HTR-8/SVneo (cell line): ENCODE measurements around the gene CENPP.
"Not testable (repeated sequence)": the region's sequence is repeated elsewhere in the genome, so short reads cannot be mapped to it uniquely, and the experiment has no call there.

Experiments used
- DNase-seq: peaks from one replicate; pipeline ENCODE4 v3.0.0; 2011; ENCODE audit warnings: low spot score, mixed read lengths; ENCODE audit not compliant: insufficient read length
- FAIRE-seq: peaks from 2 replicates; lab custom pipeline; 2011; peaks lifted over from hg19 to GRCh38; lab: Jason Lieb, UNC

Gene CENPP

DNA sequence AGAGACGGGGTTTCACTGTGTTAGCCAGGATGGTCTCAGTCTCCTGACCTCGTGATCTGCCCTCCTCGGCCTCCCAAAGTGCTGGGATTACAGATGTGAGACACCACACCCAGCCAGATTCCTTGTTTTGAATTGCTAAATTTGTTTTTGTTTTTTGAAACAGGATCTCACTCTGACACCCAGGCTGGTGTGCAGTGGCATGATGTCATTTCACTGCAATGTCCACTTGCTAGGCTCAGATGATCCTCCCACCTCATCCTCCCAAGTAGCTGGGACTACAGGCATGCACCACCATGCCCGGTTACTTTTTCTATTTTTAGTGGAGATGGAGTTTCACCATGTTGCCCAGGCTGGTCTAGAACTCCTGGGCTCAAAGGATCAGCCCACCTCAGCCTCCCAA is 85.4 kb downstream of the CENPP start:
- not testable (repeated sequence) for FAIRE-seq, DNase-seq

DNA sequence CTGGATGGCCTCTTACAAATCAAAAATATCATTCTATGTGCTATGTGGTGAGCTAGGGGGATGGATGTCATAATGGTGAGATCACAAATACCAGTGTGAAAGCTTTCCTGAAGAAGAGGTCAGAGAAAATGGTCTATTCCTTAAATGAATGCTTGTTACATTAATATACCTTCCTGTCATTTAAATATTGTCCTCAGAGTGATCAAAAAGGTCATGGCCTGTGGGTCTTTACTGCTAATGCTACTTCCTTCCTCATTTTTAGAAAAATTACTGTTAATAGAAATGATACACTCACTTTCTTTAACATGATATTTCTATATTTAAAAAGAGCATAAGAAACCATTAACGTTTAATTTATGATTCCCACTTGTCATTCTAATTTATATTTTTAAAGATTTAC is 88.8 kb downstream of the CENPP start:
- DNase-seq (no peak), FAIRE-seq (no peak)

DNA sequence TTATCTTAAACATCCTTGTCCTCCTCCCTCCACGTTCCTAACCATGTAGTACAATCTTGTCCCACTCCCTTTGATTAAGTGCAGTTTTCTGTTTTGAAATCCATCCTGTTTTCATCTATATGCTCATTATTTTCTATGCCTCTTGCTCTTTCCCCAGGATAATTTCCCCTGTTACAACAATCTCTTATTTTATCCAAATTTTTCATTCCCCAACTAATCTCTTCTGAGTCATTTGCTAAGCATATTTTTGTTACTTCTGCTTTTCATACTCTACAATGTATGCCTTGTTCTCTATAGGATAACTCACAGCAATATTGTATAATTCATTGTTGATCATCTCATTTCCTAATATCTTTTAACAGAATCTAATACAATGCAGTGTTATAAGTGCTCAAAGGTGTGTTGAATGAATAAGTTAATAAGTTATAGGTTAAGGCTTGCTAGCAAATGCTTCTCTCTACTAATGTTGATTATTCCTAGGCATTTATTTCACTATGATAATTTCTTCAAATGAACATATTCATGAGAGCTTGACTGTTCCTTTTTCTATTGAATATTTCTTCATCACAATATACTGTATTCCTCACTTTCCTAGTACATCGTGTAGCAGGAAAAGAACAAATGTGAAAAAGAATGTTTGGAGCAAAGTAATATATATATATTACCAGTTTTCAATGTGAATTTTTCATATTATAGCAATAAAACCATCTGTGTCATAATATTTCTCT is 97.0 kb downstream of the CENPP start:
- DNase-seq (no peak), FAIRE-seq (no peak)

DNA sequence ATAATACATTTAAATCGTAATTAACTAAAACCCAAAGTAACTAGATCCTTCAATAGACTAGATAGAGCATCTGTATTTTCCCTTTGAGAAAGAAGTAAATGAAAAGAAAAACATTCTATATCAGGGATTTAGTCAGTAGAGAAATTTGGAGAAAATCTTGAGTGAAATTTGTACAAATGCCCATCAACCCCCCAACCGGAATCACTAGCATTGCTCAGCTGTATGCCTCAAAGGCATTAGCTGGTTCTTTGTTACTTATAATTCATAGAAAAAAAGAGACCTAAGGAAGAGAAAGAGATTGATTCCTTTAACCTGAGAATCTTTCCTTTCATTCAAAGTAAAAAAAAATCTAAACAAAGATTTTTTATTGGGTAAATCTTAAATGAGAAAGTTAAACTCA is 97.9 kb downstream of the CENPP start:
- FAIRE-seq, result no peak

DNA sequence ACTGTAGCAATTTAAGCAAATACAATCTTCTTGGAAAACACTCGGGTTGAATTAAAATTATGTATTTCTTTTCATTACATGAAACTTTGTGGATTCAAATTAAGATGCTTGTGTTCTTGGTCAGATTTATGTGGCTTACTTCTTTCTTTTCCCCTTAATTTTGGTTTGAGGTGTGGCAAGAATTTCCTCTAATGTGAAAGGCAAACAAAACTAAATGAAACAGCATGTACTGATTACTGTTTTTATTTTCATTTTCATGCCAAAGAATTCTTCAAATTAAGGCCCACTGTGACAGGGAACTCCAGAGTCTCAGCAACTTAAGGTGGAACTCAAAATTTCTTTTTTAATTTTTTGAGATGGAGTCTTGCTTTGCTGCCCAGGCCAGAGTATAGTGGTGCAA is 98.6 kb downstream of the CENPP start, which contains the start of gene OMD:
Gene OMD, minus strand, starts transcription at position 132 of the 400 bp plus-strand sequence. CDS start 6,913 bp downstream, outside the sequence.
- FAIRE-seq (no peak), DNase-seq (no peak)

More for the DNA sequence above, 97.9 kb downstream of the CENPP start:
- DNase-seq, result no peak

DNA sequence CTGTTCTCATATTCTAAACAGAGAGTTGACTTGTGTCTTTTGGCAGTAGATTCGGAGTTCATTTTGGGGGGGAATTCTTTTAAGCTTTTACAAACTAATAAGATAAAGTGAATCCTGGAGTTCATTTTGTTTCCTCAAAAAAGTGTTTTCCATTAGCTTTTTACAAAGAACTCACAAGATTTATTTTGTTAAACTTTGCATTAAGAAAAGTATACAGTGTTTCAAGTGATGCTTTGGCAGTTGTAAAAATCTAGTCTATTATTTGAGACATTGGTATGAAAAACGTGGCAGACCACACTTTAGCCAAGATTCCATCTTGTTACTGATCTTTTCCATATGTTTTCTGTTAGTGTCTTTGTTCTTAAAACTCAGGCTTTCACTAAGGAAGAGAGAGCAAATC is 99.7 kb downstream of the CENPP start:
- no peak for DNase-seq
- FAIRE-seq, result no peak

DNA sequence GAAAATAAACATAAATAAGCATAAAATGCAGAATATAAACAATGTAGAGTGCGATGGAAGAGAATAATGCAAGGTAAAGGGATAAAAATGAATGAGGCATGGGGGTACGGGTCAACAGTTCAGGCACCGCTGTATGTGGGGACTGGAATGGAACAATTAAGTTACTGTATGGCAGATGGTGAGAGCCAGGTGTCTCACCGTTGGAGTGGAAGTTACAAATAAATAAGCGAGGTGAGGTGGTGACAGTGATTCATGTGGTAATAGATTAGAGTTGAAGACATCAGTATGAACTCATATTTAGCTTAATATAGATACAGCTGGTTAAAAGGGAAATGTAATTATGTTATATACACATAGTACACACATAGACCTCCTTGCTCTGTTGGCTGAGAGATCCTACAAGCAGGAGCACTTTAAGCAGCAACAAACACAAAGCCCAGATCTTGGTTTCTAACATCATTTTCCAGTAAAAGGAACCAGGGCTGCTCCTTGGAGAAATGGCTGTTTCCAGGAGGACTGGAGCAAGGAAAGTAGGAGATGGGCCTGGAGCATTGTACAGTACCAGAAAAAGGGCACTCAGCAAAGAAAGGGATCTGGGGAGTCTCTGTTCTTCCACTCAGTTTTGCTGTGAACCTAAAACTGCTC is 100.9 kb downstream of the CENPP start:
- FAIRE-seq (no peak), DNase-seq (no peak)

DNA sequence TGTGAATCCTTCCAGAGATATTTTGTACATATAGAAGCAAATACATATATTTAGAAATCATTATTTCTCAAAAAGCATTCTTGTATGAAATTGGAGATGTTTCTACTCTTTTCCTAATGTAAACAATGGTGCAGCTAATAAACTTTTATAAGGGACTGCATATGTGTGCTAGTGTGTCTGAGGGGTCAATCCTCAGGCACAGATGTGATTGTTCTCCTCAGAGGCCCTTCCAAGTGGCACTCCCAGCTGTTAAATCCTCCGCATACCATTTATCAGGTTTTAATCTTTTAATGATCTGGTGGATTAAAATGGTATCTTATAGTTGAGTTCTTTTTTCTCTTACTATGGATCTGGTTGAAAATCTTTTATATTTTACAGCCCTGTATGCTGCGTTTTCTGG is 104.1 kb downstream of the CENPP start:
- FAIRE-seq (no peak), DNase-seq (no peak)

DNA sequence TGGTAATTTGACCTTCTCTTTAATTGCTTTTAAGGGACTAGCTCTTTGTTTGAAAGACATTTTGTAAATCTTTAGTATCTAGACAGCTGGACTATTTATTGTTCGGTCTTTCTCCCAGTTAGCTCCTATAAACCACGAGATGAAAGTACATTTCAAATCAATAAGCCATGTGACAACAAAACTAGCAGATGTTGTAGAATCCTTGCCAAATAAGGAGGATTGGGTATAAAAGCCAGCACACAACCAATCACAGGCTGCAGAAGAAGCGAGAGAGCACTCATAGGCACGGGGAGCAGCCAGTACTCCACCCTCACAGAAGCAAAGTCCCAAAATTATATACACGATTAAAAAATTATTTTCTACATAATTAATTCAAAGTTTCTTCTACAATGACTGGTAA is 106.6 kb downstream of the CENPP start:
- DNase-seq, result no peak

DNA sequence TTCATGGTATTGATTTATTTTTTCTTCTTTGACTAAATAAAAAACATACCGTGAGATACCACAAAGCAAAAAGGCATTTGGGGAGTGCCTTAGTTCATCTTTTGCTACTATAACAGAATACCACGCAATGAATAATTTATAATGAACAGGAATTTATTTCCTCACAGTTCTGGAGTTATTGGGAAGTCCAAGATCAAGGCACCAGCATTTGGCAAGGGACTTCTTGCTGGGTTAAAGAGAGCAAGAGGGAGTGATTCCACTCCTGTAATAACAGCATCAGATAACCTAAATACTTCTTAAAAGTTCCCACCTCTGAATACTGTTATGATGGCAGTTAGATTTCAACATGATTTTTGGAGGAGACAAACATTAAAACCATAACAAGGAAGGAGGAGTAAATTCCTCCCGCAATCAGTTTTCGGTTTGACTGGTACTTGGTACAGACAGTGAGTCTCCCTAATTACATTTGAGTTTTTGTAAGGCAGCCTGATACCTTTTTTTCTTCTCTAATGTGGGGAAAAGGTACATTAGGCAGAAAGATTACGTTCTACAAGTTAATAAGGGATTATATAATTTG is 107.3 kb downstream of the CENPP start:
- FAIRE-seq (no peak), DNase-seq (no peak)

More for the DNA sequence above, 106.6 kb downstream of the CENPP start:
- FAIRE-seq, result no peak

DNA sequence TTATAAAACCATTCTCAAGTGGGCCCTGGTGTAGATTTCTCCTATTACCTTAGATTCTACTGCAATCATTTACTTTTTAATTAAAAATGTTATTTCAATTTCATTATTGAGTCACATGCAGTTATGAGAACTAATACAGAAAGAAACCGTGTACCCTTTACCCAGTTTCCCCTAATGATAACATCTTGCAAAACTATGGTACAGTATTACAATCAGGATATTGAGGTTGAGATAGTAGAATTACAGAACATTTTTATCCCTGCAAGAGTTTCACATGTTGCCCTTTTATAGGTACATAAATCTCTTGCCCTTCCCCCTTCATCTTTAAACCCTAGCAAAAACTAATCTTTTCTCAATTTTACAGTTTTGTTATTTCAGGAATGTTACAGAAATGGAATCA is 109.5 kb downstream of the CENPP start:
- no peak for DNase-seq
- FAIRE-seq, result no peak

DNA sequence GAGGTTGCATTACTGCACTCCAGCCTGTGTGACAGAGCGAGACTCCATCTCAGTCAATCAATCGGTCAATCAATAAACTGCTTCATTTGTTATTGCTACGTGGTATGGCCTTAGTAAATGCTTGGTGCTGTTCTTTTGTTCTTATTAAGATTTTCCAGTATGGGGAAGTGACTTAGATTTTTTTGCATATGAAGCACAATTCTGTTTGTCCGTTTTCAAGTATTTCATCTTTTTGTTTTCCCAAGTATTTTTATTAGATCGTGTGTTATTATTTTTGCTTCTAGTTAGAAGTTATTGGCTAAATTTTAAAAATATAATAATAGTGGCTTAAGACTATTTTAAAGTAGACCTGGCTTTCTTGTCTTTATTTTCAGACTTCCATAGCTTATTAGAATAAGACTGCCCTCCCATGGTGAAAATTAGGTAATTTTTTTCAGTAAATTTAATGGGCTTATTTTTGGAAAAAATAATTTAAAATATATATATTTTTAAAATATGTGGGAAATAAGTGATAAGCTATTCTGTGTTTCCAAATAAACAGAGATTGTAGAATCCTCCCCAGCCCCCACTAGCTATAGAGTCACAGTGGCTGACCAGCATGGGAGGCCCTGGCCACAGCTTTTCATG is 113.3 kb downstream of the CENPP start:
- no peak for FAIRE-seq
- DNase-seq, result no peak

DNA sequence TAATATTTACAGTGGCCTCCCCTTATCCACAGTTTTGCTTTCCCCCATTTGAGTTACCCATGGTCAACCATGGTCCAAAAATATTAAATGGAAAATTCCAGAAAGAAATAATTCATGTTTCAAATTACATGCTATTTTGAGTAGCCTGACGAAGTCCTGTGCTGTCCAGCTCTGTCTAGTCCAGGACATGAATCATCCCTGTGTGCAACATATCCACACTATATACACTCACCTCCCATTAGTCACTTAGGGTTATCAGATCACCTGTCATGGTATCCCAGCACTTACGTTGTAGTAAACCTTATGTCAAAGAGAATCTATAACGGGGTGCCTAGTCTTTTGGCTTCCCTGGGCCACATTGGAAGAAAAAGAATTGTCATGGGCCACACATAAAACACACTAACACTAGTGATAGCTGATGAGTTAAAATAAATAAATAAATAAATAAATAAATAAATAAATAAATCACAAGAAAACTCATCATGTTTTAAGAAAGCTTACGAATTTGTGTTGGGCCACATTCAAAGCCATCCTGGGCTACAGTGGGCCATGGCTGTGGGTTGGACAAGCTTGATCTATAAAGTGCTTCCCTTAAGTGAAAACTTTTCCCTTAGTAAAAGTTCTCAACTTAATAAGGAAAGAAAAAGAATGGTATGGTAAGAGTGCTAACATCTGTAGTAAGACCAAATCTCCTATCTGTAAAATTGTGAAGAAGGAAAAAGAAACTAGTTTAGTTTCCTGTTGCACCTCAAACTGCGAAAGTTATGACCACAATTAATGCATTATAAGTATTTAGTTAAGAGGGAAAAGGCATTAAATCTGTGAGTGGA is 114.4 kb downstream of the CENPP start:
- DNase-seq, result no peak

DNA sequence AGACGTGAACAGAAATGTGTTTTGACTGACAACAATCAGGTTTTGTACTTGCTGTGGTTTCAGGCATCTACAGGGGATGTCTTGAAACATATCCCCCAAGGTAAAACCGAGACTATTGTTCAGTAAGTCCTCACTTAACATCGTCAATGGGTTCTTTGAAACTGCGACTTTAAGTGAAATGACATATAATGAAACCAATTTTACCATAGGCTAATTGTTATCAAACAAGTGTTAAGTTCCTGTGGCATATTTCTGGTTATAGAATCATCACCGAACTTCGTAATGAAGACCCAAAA is 114.9 kb downstream of the CENPP start:
- FAIRE-seq, result no peak
- no peak for DNase-seq

More for the DNA sequence above, 114.4 kb downstream of the CENPP start:
- FAIRE-seq, result no peak

DNA sequence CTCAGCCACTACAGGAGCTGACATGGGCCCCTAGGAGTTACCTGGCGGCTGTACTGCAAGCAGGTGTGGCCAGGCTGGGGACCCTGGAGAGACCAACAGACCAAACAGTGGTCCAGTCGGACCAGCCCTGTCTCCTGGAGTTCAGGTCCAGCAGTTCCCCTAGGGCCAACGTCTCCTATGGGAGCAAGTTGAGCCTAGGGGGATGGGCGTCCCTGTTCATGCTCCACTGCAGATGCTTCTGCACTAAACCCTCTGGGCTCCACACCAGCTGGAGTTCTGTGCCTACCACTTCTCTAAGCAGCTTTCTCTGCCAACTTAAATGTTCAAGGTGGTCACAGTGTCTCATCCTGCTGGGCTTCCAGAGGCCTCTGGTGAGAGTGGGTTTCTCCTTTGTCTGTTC is 119.1 kb downstream of the CENPP start:
- DNase-seq (no peak), FAIRE-seq (no peak)

DNA sequence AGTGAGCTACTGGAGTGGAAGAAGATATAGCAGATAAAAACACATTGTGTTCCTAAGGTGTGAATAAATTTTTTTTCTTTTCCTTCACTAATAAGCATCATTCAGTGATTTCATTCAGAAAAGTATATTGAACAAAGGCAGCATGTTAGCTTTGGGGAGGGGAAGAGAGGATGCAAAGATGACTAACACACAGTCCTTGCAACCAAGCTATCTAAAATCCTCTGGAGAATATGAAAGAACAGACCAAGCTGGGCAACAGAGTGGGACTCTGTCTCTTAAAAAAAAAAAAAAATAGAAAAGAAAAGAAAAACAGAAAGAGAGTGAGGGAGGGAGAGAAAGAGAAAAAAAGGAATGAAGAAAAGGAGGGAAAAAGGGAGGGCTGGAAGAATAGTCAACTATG is 120.8 kb downstream of the CENPP start:
- DNase-seq, result no peak
- no peak for FAIRE-seq

DNA sequence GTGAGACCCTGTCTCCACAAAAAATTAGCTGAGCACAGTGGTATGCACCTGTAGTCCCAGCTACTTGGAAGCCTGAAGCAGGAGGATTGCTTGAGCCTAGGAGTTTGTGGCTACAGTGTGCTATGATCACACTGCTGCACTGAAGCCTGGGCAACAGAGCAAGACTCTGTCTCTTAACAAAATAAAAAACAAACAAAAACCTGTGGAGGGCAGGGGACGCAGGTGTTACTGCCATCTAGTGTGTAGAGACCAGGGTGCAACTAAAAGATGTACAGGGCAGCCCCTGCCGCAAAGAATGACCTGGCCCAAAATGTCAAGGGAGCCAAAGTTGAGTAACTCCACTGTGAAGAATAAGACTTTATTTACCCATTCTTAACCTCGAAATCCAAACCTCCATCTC is 129.5 kb downstream of the CENPP start:
- FAIRE-seq, result no peak
- DNase-seq, result no peak

DNA sequence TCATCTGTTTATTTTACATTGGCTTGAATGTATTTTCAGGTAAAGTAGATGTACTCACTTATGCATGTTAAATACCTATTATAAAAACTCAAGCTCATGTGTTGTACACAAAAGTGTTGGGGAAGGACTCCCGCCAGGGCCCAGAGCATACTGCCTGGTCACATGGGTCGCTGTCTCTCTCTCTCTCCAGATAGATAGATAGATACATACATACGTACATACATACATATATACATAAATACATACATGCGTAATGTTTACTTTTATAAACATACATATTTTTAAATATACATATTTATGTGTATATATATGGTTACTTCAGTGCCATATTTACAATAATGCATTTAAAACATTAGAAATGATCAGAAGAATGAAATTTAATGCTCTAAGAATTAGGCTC is 131.8 kb downstream of the CENPP start:
- DNase-seq (no peak), FAIRE-seq (no peak)

DNA sequence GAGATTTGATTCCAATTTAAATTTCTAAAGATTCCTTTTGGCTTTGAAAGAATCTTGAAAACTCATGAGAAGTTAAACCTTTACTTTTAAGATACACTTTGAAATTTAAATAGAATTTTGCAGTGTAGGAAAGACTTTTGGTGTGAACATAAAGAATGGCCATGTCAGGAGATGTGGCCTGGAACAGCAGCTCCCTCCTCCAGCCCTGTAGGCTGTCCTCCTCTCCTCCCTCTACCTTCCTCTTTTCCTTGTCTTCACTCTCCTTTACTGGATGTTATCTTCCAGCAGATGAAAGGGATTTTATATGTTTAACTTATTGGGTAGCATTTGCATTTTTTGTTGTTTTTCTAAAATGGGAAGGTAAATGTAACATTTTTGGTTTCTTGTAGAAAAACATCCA is 137.6 kb downstream of the CENPP start:
- DNase-seq (no peak), FAIRE-seq (no peak)

DNA sequence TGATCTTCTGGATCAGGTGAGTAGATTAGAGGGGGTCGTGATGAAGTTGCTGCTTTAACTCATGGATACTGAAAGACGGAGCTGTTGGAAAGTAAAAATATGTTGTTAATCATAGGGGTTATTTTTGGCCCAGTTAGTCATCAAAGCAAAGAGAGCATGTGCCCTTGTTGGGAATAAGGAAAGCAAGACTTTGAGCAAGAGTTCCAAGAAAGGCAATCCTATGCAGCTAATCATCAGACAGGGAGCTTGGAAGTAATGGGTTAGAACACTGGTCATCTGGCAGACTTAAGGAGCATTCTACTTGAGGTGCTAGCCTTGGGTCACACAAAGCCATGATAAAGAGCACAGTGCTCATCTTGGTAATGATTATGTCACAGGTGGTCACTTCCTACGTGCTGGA is 138.2 kb downstream of the CENPP start:
- DNase-seq (no peak), FAIRE-seq (no peak)
